Measurements from ENCODE around the gene ARHGAP20. TPM values are rescaled to one million over a fixed set of nuclear protein-coding genes. Genes with fewer than 3 reads are reported as not detected.

ARHGAP20 gene
- total and polyA plus RNA-seq, 2 experiments from 2014 or later: 0.31 TPM; not detected in 1

- TF ChIP-seq ETS1 (IDR thresholded peaks at IDR 0.05) (no peak), EZH2phosphoT487 (IDR thresholded peaks at IDR 0.05; ENCODE audit: unreplicated experiment) (no peak)
Observed at GRCh38 chr11:110598725-110599124, 113.5 kb downstream of the ARHGAP20 start (continued).

- ATAC-seq: no peak
- no peak overlapping the region for H3K4me3 ChIP-seq
- H3K9me2 ChIP-seq (ENCODE audit: insufficient read depth): no peaks in the 10 kb centered on the region
- no peak overlapping the region for H3K4me2 ChIP-seq
- no peaks in the 10 kb centered on the region for H3F3A ChIP-seq (replicated peaks; ENCODE audit: low read depth)
- no peaks in the 10 kb centered on the region for H3K36me3 ChIP-seq (ENCODE audit: insufficient read depth)
- no peaks in the 10 kb centered on the region for H3K9me3 Mint-ChIP-seq
- no peak overlapping the region for H3K27ac ChIP-seq (ENCODE audit: low read depth)
- H3K27me3 Mint-ChIP-seq (ENCODE audit: insufficient read depth, low read depth, poor library complexity): peaks cover 4% of the 10 kb centered on the region
- H3K79me2 ChIP-seq (replicated peaks; ENCODE audit: insufficient read depth): no peaks in the 10 kb centered on the region
- DNase-seq (ENCODE audit: low spot score): no peak
- no peak overlapping the region for H3K27ac Mint-ChIP-seq
- no peak overlapping the region for H3K4me3 Mint-ChIP-seq
- no peak overlapping the region for H2AFZ ChIP-seq
- no peaks in the 10 kb centered on the region for H3K36me3 Mint-ChIP-seq (ENCODE audit: low read depth)
- H3K4me1 ChIP-seq (ENCODE audit: insufficient read depth): no peaks in the 10 kb centered on the region
- no peaks in the 10 kb centered on the region for H3K27me3 ChIP-seq (ENCODE audit: insufficient read depth)
- no peaks in the 10 kb centered on the region for H3K4me1 Mint-ChIP-seq
- H4K20me1 ChIP-seq (replicated peaks; ENCODE audit: insufficient read depth): no peaks in the 10 kb centered on the region
- no peak for TF ChIP-seq REST (IDR thresholded peaks at IDR 0.05; ENCODE audit: unreplicated experiment)
- no peak for TF ChIP-seq CREB1 (CRISPR knock-in tag; IDR thresholded peaks at IDR 0.05; ENCODE audit: low read depth)
- TF ChIP-seq ETS1 (IDR thresholded peaks at IDR 0.05): no peak
- no peak for TF ChIP-seq EZH2 (IDR thresholded peaks at IDR 0.05; ENCODE audit: low read depth, unreplicated experiment)
- TF ChIP-seq STAT1 (IDR thresholded peaks at IDR 0.05; ENCODE audit: unreplicated experiment): no peak
- TF ChIP-seq ZNF331 (CRISPR knock-in tag; IDR thresholded peaks at IDR 0.05; ENCODE audit: low read depth): no peak
- no peak for TF ChIP-seq EZH2phosphoT487 (IDR thresholded peaks at IDR 0.05; ENCODE audit: unreplicated experiment)
- no peak for TF ChIP-seq JUNB (IDR thresholded peaks at IDR 0.05; ENCODE audit: unreplicated experiment)
- no peak for TF ChIP-seq CTCF (conservative IDR thresholded peaks at IDR 0.05; ENCODE audit: low read depth in 2 of 2)
- TF ChIP-seq POLR2AphosphoS5 (IDR thresholded peaks at IDR 0.05; ENCODE audit: low read depth): no peak
- TF ChIP-seq ZNF114 (CRISPR knock-in tag; IDR thresholded peaks at IDR 0.05): no peak
- TF ChIP-seq NANOG (IDR thresholded peaks at IDR 0.05; ENCODE audit: borderline replicate concordance): no peak
Observed at GRCh38 chr11:110587972-110588371, 124.3 kb downstream of the ARHGAP20 start.

Measured in GM23338 (cell line).